ENCODE measurements around the gene WIPF2.

The WIPF2 gene

DNA sequence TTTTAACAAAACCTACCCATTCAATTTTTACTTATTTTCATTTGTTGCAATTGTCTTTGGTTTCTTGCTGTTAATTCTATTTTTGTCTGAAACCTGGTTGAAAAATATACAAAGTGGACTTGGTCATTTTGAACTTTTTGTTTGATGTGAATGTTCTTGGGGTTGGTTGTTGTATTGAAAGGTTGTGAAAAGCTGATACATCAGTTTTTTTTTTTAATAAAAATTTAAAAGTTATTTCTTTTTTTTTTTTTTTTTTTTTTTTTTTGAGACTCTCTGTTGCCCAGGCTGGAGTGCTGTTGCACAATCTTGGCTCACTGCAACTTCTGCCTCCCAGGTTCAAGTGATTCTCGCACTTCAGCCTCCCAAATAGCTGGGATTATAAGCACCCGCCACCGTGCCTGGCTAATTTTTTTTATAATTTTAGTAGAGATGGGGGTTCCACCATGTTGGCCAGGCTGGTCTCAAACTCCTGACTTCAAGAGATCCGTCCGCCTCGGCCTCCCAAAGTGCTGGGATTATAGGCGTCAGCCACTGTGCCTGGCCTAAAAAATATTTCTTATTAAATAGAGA lies 28.9 kb downstream of the WIPF2 start:
- no peak for DNase-seq (ENCODE audit: low read depth)

- DNase-seq (ENCODE audit: low read depth): no peak
Observed at GRCh38 chr17:40248507-40248906, 29.4 kb downstream of the WIPF2 start.

- no peak for DNase-seq (ENCODE audit: low read depth)
Observed at GRCh38 chr17:40251576-40251975, 32.5 kb downstream of the WIPF2 start.

DNA sequence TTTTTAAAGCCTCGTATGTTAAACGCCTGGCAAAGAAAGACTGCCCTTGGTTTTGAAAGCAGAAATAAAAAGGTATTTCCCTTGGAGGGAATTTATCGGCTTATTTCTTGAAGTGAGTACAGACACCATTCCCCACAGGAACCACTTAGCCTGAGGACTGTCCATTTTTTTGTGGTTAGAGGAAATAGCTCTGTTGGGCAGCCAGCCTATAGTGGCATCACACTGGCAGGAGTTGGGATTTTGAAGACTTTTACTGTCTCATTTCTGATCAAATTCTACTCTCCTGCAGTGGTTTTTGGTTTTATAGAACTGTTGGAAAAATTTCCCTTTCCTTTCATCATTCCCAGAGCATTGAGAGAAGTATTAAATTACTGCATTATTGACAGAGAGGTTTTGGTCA lies 34.5 kb downstream of the WIPF2 start:
- DNase-seq (ENCODE audit: low read depth): no peak

DNA sequence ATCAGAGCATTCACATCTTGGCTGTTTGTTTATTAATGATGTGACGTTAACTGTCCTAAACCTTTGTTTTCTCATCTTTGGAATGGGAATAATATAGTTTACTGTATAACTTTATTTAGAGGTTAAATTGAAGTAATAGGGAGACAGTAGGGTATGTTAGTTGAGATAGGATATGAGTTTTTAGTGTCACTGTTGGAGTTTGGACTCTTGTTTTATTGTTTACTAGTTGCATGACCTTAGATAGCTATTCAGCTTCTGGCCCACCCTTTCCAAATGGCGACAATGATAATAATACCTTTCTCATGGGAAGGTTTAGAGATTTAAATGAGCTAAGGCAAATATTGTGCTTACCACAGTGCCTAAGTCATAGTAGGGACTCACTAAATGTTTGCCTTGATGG lies 40.4 kb downstream of the WIPF2 start:
- no peak for DNase-seq (ENCODE audit: low read depth)

DNA sequence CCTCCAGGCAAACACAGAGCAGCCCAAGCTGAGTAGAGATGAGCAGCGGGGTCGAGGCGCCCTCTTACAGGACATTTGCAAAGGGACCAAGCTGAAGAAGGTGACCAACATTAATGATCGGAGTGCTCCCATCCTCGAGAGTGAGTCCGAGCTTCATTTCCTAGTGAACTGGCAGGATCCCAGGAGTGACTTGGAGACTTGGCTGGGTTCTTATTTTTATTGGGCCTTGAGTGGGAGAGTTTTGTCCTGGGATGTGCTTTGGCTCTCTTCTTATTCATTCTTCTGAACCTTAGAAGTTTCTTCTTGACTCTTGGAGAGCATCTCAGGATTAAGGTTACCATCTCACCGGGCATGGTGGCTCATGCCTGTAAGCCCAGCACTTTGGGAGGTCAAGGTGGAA lies 41.4 kb downstream of the WIPF2 start:
- DNase-seq (ENCODE audit: low read depth): no peak

DNA sequence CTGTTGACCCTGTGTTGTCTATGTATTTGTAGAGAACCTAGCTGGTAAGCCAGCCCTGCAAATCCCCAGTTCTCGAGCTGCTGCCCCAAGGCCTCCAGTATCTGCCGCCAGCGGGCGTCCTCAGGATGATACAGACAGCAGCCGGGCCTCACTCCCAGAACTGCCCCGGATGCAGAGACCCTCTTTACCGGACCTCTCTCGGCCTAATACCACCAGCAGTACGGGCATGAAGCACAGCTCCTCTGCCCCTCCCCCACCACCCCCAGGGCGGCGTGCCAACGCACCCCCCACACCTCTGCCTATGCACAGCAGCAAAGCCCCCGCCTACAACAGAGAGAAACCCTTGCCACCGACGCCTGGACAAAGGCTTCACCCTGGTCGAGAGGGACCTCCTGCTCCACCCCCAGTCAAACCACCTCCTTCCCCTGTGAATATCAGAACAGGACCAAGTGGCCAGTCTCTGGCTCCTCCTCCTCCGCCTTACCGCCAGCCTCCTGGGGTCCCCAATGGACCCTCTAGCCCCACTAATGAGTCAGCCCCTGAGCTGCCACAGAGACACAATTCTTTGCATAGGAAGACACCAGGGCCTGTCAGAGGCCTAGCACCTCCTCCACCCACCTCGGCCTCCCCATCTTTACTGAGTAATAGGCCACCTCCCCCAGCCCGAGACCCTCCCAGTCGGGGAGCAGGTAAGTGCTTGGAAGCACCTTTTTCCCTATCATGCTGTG lies 45.5 kb downstream of the WIPF2 start:
- no peak for DNase-seq (ENCODE audit: low read depth)

DNA sequence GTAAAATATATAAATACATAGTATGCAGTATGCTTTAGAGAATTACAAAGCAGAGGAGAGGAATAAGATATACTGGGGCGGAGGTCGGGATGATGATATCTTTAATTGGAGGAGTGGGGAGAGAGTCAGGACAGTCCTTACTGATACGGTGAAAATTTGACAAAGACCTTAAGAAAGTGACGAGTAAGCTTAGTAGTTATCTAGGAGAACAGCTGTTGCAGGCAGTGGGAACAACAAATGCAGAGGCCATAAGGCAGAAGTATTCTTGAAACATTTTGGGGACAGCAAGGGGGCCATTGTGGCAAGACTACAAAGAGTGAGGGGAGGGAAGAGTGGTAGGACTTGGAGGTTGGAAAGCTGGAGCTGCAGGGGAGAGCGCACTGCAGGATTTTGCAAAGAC lies 46.2 kb downstream of the WIPF2 start:
- DNase-seq (ENCODE audit: low read depth): no peak

DNA sequence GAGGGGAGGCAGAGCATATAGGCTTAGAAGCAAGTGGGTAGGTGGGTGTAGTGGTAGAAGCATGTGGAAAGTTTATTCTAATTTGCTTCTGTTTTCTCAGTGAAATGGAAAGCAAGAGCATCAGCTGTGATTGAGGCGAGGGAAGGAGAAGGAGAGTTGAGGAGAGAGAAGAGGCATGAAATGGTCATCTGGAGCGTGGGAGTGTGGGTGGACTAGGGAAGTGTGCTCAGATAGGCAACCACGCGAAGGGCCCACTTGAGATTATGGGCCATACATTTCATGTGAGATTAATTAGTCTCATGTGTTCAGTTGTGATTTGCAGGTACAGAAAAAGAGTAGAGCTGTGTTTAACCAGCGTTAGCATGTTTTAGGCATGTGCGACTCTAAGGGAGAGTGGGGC lies 47.8 kb downstream of the WIPF2 start:
- no peak for DNase-seq (ENCODE audit: low read depth)

- no peak for DNase-seq (ENCODE audit: low read depth)
Observed at GRCh38 chr17:40268141-40268712, 49.1 kb downstream of the WIPF2 start.

DNA sequence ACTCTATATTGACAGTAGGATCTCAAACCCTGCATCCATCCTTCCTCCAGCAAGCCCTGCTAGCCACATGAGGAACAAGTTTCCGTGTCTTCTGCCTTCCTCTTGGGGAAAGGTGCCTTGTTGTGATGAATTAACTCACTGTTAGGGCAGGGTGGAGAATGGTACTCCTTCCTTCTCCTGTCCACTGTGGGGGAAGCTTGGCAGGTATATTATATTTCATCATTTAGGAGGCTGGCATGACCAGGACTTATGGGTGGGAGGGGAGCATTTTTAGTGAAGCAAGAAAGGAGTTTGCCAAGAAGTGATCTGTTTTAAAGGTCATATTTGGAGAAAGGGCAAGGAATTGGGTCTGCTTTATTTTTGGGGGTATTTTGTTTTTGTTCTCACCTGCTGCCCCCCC lies 59.3 kb downstream of the WIPF2 start:
- DNase-seq (ENCODE audit: low read depth): no peak

GRCh38 chr17:40279402-40279801 lies 60.3 kb downstream of the WIPF2 start:
- no peak for DNase-seq (ENCODE audit: low read depth)

DNA sequence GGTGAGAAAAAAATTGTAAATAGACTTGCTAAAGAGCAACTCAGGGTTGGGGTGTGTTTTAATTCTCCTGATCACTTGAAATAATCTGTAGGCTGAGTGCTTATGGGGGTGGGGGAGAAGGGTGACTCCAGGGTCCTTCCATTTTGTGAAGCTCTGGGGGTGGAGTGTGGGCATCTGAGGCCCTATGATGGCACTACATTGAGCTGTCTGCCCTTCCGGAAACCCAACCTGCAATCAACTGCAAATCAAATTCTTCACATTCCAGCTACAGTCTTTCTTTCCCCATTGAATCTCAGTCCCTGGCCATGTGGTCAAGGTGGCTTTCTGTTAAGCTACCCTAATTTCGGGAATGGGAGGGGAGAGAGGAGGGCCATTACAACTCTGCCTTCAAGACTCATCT lies 62.6 kb downstream of the WIPF2 start:
- no peak for DNase-seq (ENCODE audit: low read depth)

GRCh38 chr17:40283662-40284061 lies 64.6 kb downstream of the WIPF2 start:
- no peak for DNase-seq (ENCODE audit: low read depth)

DNA sequence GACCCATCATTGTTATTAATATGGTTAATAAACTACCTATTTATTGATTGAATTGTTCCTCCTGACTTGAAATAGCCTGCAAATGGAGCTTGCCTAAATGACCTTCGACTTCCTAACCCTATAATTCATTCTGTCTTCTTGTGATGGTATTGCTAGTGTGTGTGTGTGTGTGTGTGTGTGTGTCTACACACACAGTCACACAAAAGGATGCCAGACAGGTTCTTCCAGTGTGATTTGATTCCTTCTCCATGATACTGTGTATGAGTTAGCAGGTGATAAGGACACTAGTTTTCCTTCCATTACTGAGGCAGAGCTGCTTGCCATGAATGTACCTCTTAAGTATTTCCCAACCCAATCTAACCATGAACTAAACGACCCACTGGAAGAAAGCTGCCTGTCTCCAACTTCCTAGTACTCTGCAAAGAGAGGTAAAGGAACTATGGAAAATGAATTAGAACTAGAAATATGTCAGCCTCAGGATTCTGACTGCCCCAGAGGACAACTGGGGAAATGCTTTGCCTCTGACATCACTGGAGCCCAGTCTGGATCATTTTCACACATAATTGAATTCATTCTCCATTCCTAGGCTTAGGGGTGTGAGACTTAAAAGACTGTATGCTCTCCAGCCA lies 65.1 kb downstream of the WIPF2 start:
- DNase-seq (ENCODE audit: low read depth): no peak

- DNase-seq (ENCODE audit: low read depth): no peak
Observed at GRCh38 chr17:40286473-40286872, 67.4 kb downstream of the WIPF2 start.

DNA sequence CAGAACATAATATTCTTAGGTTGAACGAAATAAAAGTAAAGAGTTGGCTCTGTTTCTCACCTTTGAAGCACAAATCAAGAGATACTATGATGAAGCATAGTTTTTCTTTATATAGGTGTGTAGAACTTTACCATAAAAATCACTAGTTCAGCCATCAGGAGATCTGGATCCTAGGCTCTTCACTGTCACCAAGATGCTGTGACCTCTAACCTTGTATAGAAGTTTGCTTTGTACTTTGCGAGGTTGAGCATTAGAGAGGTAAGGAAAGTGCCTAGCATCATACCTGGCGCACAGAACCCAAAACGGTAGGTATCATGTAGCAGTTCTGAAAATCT lies 68.0 kb downstream of the WIPF2 start:
- no peak for DNase-seq (ENCODE audit: low read depth)

- DNase-seq (ENCODE audit: low read depth): peak; percentile 97
Observed at GRCh38 chr17:40287494-40288369, 68.6 kb downstream of the WIPF2 start, which contains the start of gene CDC6. TSS of gene CDC6 (plus strand) at chr17:40287879. CDS start at chr17:40289421, 1,542 bp downstream.

- no peak for DNase-seq (ENCODE audit: low read depth)
Observed at GRCh38 chr17:40290629-40291280, 71.7 kb downstream of the WIPF2 start.

DNA sequence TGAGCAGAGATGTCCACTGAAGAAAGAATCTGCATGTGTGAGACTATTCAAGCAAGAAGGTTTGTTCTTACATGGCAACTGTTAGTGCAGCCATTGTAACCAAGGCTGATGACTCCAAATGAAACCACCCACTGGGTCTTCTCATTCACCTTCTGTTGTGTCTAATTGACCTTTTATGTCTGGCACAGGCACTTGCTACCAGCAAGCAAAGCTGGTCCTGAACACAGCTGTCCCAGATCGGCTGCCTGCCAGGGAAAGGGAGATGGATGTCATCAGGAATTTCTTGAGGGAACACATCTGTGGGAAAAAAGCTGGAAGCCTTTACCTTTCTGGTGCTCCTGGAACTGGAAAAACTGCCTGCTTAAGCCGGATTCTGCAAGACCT lies 72.2 kb downstream of the WIPF2 start:
- no peak for DNase-seq (ENCODE audit: low read depth)

DNA sequence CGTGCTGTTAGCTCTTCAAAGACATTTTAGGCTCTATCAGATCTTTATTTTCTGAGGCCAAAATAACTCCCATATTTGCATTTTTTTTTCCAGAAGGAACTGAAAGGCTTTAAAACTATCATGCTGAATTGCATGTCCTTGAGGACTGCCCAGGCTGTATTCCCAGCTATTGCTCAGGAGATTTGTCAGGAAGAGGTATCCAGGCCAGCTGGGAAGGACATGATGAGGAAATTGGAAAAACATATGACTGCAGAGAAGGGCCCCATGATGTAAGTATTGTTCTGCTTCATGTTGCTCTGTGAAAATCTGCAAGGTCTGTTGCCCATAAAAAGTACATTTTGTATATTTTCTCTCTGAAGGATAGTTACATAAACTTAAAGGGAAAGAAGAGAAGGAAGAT lies 74.3 kb downstream of the WIPF2 start:
- DNase-seq (ENCODE audit: low read depth): no peak

Measured in stimulated activated CD8-positive, alpha-beta memory T cell treated with anti-CD3 and anti-CD28 coated beads, Interleukin-7, amount 100 ng/mL, for 24 hours (primary cell).